NCI-H82 treated with DMSO at 0.1 percent for 48 hours (cell line): ENCODE results near the gene NEIL3.
"Not testable (repeated sequence)": the region's sequence is repeated elsewhere in the genome, so short reads cannot be mapped to it uniquely, and the experiment has no call there.

ENCODE experiments used
- DNase-seq: peaks from one replicate; lab custom pipeline; 2025; ENCODE audit not compliant: unreplicated experiment; lab: John Stamatoyannopoulos, UW

Gene NEIL3

GRCh38 chr4:177302371-177303100, 7.1 kb upstream of the NEIL3 start:
- DNase-seq: no peak

GRCh38 chr4:177304094-177304493, 5.6 kb upstream of the NEIL3 start:
- no peak for DNase-seq

GRCh38 chr4:177304864-177305263, 4.8 kb upstream of the NEIL3 start:
- not testable (repeated sequence) for DNase-seq

GRCh38 chr4:177308125-177308524, 1.5 kb upstream of the NEIL3 start:
- DNase-seq: no peak

GRCh38 chr4:177308847-177309521, 690 bp upstream of the NEIL3 start:
- no peak for DNase-seq

- no peak for DNase-seq
These were observed 1.9 kb downstream of the NEIL3 start for GRCh38 chr4:177311589-177311988.

- DNase-seq: no peak
These were observed 3.6 kb downstream of the NEIL3 start for GRCh38 chr4:177313263-177313662.

- no peak for DNase-seq
These were observed 6.2 kb downstream of the NEIL3 start for GRCh38 chr4:177315767-177316464.

- DNase-seq: no peak
These were observed 11.0 kb downstream of the NEIL3 start for GRCh38 chr4:177320721-177321120.

- no peak for DNase-seq
These were observed 12.0 kb downstream of the NEIL3 start for GRCh38 chr4:177321647-177322046.

- no peak for DNase-seq
These were observed 12.6 kb downstream of the NEIL3 start for GRCh38 chr4:177322266-177322665.

- DNase-seq: no peak
These were observed 13.2 kb downstream of the NEIL3 start for GRCh38 chr4:177322881-177323280.

- no peak for DNase-seq
These were observed 13.7 kb downstream of the NEIL3 start for GRCh38 chr4:177323416-177323815.

GRCh38 chr4:177332119-177332518, 22.4 kb downstream of the NEIL3 start:
- DNase-seq: no peak

- no peak for DNase-seq
These were observed 30.1 kb downstream of the NEIL3 start for GRCh38 chr4:177339477-177340374.

GRCh38 chr4:177348348-177348747, 38.7 kb downstream of the NEIL3 start:
- no peak for DNase-seq

GRCh38 chr4:177349191-177349590, 39.5 kb downstream of the NEIL3 start:
- DNase-seq: no peak

- DNase-seq: no peak
These were observed 42.1 kb downstream of the NEIL3 start for GRCh38 chr4:177351622-177352244.

- DNase-seq: peak; percentile 26
These were observed 46.5 kb downstream of the NEIL3 start for GRCh38 chr4:177356206-177356605.

GRCh38 chr4:177356921-177357320, 47.2 kb downstream of the NEIL3 start:
- DNase-seq: no peak

- DNase-seq: no peak
These were observed 57.7 kb downstream of the NEIL3 start for GRCh38 chr4:177367336-177367735.
